NCI-H146 treated with DMSO at 0.1 percent for 48 hours (cell line): ENCODE measurements around the gene PLCL1.

Experiments
- DNase-seq: peaks from one replicate; lab custom pipeline; 2025; ENCODE audit not compliant: unreplicated experiment; lab: John Stamatoyannopoulos, UW

Gene PLCL1

DNA sequence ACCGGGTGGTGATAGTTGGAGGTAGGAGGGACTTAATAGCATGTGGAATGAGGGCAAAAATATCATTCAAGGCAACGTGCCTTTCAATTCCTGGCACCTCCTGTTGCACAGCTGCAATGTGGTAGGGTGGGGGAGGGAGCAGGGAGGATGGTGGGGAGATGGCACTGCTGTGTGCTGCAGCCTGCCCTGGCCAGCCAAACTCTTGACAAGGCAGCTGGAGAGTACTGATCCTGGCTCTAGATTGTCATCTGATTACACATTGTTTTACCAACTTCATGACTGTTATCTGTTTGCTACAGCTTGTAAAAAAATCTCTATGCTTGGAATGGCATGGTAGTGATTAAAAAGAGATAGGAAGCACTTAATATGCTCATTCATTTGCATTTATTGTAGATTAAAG is 47.7 kb downstream of the PLCL1 start:
- no peak for DNase-seq

- no peak for DNase-seq
These were observed 49.2 kb downstream of the PLCL1 start for GRCh38 chr2:197853549-197853948.

GRCh38 chr2:197857476-197858107 is 53.2 kb downstream of the PLCL1 start:
- DNase-seq, result no peak

GRCh38 chr2:197858607-197859140 is 54.3 kb downstream of the PLCL1 start:
- no peak for DNase-seq

- no peak for DNase-seq
These were observed 58.0 kb downstream of the PLCL1 start for GRCh38 chr2:197862246-197862955.

- DNase-seq, result no peak
These were observed 59.4 kb downstream of the PLCL1 start for GRCh38 chr2:197863744-197864143.

- no peak for DNase-seq
These were observed 62.1 kb downstream of the PLCL1 start for GRCh38 chr2:197866455-197866854.

DNA sequence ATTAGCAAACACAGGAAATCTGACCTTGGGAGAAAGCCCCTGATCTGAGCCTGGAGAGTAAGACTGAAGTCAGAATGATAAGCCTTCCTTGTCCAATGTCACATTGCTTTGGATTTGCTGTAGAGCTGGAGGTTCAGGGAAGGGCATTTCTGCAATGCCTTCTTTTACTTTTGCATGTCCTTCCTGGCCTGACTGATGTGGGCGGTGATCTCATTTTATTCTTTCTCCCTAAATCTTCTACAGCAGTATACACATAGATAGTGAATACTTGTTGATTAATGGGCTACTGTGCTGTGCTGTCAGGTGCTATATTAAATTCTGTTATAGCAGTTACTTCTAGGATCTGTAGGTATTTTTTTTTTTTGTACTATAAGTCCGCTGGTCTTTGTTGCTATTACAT is 62.6 kb downstream of the PLCL1 start:
- no peak for DNase-seq

DNA sequence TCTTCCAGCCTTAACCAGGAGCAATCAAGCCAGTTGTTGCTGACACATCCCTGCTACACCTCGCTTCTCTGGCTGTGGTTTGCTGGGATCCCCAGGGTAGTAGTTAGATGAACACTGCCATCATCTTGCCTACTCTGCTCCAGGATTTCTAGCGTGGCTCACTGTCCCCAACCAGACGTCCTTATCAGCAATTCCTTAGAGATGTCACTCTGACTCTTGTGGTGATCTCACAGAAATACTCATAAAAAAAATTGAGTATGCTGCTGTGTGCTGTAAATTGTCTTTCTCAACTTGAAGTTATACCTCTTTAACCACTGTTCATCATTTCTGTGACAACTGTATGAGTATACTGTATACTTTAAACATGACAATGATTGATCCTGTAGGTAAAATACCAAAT is 63.2 kb downstream of the PLCL1 start:
- no peak for DNase-seq

DNA sequence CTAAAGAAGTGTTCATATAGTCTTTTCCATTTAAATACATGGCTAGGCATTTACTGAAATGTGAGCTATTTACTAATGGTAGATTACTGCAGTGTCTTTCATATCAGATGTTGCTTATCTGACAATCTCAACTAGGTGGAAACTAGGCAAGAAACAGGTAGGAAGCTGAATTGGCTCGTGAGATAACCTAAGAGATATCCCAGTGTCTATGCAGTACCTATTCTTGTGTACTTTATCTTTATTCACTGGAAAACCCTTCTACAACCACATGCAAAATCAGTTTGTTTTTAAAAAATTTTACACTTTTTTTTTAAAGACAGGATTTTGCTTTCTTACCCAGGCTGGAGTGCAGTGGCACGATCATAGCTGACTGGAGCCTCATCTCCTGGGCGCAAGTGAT is 63.8 kb downstream of the PLCL1 start:
- DNase-seq, result no peak

GRCh38 chr2:197869041-197869440 is 64.6 kb downstream of the PLCL1 start:
- no peak for DNase-seq

DNA sequence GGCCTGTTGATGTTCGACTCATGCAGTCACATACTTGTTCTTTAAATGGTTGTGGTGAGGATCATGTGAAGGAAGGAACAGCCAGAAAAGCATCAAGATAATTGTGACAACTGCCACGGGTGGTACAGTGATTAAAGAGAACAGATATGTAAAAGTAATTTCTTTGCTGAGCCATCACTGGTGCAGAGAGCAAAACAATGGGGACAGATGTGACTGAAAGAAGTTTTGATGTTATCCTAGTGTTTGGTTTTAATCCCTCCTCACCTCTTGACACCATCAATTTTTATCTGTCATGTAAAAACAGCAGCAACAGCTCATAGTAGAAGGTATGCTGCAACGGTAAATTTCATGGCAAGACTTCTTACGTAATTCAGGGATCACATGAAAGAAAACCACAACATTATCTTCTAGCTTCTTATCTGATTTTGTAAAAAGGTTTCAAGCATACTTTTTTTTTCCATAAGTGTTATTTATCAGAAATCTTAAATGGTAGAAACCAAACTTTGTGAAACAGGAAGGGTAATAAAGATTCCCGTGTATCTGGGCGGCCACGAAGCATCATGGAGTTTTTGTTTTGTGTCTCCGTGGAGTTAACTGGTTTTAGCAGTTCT is 65.2 kb downstream of the PLCL1 start:
- DNase-seq, result no peak

GRCh38 chr2:197870137-197870536 is 65.7 kb downstream of the PLCL1 start:
- no peak for DNase-seq

DNA sequence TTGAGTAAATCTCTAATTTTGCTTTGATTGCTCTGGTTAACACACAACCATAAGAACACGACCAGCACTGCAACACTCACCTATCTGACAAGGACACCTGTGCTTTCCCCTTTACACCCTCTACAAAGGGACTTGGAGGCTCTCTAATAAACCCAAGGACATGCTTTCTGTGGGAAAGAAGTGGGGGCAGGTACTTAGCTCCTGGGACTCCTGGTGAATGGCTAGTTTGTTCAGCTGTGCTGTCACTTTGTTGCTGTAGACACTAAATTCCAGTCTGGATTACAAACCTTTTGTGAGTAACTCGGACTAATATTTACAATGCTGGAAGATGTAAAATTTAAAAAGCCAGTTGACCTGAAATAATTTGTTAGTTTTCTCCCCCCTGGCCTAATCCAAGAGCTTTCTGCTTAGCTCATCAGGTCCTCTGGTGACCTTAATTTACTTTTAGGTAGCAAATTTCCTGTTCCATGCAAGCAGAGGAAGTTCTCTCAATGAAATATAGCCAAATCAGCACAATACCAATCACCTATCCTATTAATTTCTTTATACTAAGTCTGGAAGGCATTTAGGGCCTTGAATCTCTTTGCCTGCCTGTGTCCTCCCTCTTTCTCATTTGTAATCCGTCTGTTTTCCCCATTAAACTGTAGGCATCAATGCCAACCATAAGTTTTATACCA is 67.5 kb downstream of the PLCL1 start:
- peak; percentile 45 for DNase-seq

- DNase-seq, result no peak
These were observed 68.9 kb downstream of the PLCL1 start for GRCh38 chr2:197873293-197873701.

GRCh38 chr2:197875763-197876162 is 71.4 kb downstream of the PLCL1 start:
- no peak for DNase-seq

DNA sequence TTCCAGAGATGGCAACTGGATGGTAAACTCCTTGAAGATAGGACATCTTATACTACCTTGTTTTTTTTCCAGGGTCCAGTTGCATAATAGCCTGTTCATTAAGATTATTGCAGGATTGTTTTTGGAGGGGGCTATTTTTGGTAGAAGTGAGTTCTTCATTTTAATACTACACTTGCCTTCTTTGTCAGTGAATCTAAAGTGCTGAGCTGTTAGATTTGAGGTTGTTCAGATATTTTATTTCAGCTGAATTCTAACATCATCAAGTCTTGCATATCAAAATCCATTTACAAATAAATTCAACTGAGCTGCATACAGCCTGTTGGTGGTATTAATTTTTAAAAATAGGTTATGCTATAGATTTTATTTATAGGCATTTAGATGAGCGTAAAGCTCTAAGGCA is 72.1 kb downstream of the PLCL1 start:
- no peak for DNase-seq

GRCh38 chr2:197877038-197877437 is 72.6 kb downstream of the PLCL1 start:
- no peak for DNase-seq

DNA sequence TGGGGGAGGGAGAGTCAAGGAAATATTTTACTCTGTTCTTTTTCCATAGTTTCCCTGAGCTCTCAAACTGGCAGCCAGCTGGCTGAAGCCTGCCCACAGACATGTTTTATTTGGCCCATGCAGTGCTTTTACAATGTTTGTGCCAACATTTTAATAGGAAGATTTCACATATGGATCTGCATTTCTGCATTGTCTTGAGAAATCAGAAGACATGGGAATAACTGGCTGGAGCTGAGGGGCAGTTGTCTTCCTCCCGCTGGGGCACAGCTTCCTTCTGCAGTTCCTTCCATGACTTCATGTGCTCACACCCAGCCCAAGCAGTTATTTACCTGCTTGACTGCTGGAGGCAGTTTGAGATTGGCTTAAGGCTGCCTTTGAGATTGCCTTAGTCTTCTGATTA is 74.4 kb downstream of the PLCL1 start:
- DNase-seq, result no peak

DNA sequence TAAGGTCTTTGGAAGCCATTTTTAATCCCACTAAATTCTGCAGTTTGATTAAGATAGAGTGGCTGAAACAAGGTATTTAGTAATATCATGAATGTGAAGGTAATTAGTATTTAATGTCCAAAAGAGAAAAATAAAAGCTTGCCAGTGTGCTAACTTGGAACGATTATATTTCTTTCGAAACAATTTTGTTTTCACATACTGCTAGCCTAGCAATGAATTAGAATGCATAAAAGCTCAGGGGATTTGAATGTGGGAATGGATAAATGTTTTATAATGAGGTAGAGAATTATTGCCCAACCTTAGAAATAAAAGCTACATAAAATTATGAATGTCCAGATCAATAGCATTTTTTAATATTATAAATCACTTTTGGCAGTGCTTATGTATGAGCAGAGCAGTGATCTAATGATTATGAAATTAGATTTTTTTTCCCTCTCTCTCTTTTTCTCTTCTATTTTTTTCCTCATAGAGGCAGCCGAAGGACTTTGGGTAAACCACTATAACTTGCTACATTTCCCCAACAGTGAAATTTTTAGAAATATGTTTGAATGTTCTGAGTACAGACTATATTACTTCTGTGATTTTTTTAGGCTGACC is 75.5 kb downstream of the PLCL1 start:
- no peak for DNase-seq

- no peak for DNase-seq
These were observed 79.1 kb downstream of the PLCL1 start for GRCh38 chr2:197883354-197884032.
